Measurements from ENCODE around the gene ACKR3.

The ACKR3 gene

GRCh38 chr2:236569573-236569973 lies at the start of gene ACKR3:
Gene ACKR3 (plus strand): TSS chr2:236569825. CDS start chr2:236580466, 10,641 bp downstream.
- no peak for DNase-seq

- DNase-seq = no peak
These were observed 48.1 kb upstream of the ACKR3 start for GRCh38 chr2:236521556-236521955.

GRCh38 chr2:236523249-236523648 lies 46.4 kb upstream of the ACKR3 start:
- DNase-seq = no peak

DNA sequence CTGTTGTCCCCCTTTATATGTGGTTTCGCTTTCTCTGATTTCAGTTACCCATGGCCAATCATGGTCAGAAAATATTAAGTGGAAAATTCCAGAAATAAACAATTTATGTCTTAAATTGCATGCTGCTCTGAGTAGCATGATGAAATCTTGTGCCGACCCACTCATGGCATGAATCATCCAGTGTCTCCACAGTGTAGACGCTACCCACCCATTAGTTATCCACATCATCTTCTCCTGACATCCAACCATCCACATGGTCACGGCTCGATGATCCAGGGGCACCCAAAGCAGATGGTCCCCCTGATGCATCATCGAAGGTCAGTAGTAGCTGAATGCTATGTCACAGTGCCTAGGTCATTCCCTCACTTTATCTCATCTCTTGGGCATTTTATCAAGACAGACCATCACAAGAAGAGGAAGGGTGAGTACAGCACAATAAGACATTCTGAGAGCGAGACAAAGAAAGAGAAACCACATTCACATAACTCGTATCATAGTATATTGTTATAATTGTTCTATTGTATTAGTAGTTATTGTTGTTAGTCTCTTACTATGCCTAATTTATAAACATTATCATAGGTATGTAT lies 44.1 kb upstream of the ACKR3 start:
- no peak for DNase-seq

GRCh38 chr2:236526455-236527158 lies 43.0 kb upstream of the ACKR3 start:
- DNase-seq = no peak

DNA sequence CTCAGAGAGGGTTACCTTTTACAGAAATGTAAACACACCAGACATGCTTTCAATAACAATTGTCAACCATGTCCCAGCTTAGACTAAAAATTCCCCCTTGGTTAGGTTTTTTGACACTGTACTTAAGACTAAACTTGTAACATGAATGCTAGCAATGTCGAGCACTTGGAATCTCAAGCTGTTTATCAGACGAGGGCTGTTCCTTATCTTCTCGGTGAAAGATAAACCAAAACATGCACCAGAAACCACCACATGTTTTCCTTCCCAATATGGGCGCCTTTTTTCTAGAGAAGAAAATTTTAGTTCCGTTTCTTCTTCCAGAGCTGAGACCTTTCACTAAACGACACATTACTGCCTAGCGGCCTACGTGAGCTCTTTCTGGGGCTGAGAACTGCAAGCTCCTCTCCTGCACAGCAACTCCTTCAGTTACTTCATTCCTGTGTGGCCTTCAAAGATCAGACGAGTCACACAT lies 42.4 kb upstream of the ACKR3 start:
- DNase-seq = no peak

- DNase-seq = no peak
These were observed 40.0 kb upstream of the ACKR3 start for GRCh38 chr2:236529606-236530005.

- DNase-seq = no peak
These were observed 39.1 kb upstream of the ACKR3 start for GRCh38 chr2:236530512-236530911.

- no peak for DNase-seq
These were observed 38.4 kb upstream of the ACKR3 start for GRCh38 chr2:236531195-236531594.

- no peak for DNase-seq
These were observed 37.6 kb upstream of the ACKR3 start for GRCh38 chr2:236531996-236532395.

- no peak for DNase-seq
These were observed 36.3 kb upstream of the ACKR3 start for GRCh38 chr2:236533343-236533742.

GRCh38 chr2:236535024-236535423 lies 34.6 kb upstream of the ACKR3 start:
- no peak for DNase-seq

DNA sequence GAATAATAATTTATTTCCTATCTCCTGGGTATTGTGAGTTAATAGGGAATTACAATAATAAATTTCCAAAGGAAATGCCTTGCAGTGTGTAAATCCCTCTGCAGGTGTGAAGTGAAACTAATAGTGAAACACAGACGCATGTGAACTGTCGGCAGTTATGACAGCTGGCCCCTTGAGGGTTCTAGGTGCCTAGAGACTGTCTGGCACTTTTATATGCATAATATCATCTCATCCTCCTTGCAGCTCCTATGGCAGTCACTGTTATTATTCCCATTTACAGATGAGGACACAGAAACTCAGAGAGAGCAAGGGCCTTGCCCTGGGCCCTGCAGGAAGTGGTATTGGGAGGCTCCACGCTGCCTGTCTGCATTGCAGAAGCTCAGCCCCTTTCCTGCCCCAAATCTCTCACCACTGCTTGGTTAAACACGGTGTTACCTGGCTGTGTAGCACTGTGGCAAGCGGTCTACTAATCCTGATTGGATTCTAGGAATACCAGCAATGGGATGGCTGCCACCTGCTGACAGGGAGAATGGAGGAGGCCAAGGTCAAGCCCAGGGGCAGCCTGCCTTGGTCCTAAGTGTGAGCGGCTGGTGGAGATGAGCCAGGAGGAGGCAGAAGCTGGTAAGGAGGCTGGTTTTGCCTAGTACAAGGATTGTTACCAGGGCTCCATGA lies 32.8 kb upstream of the ACKR3 start:
- no peak for DNase-seq

DNA sequence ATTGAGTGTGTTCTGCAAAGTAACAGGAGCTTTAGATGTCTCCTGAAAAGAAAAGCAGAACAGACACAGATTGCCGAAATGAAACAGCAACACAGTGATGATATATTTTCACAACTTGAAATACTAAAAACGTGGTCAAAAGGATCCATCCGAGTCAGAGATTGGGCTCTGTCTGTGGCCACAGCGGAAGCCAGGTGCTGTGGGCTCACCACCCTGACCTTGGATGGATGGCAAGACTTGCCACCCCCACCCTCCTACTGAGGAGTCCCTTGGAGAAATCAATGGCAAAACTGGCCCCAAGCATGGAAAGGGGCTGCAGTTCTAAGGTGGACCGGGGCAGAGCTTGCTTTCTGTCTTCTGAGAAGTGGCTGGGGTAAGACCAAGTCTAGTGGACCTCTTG lies 31.4 kb upstream of the ACKR3 start:
- no peak for DNase-seq

DNA sequence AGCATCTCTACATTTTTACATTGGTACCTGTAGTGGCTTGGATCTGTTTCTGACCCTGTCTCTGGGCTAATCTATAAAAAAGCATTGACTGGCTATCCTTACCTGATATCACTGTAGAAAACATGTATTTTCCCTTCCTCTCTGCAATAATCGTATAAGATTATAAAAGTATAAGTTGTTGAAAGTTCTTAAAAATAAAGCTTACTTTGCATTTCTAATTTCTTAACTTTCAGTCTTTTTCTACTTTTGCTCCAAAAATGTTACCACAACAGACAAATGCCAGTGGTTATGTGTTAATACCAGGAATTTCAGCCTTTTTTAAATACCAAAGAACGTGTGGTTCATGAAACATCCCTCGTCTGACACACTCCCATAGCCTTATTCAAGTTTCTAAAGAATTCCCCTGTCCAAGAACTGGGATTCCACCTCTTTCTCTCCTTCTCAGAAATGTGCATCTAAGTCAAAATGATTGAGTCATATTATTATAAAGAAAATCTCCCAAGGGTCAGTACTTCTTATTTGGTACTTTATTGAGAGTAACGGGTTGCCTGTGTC lies 28.5 kb upstream of the ACKR3 start:
- no peak for DNase-seq

- no peak for DNase-seq
These were observed 25.3 kb upstream of the ACKR3 start for GRCh38 chr2:236544362-236544761.

DNA sequence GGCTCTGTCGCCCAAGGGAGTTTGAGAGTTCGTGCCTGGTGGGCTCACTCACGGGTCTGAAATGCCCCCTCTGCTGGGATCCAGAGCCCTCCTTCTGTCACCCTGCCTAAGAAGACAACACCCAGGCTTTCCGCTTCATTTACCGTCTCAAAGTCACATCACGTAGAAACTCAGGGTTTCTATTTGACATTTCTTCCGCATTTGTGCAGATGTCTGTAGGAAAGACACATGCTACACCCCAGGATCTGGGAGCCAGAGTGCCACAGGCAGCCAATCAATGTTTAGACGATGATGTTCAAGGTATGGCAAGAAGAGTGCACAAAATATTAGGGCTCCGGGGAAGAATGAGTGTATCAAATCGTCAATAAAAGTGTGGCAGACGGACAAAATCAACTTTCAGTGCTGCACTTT lies 24.4 kb upstream of the ACKR3 start:
- no peak for DNase-seq

GRCh38 chr2:236545814-236546480 lies 23.7 kb upstream of the ACKR3 start:
- no peak for DNase-seq

DNA sequence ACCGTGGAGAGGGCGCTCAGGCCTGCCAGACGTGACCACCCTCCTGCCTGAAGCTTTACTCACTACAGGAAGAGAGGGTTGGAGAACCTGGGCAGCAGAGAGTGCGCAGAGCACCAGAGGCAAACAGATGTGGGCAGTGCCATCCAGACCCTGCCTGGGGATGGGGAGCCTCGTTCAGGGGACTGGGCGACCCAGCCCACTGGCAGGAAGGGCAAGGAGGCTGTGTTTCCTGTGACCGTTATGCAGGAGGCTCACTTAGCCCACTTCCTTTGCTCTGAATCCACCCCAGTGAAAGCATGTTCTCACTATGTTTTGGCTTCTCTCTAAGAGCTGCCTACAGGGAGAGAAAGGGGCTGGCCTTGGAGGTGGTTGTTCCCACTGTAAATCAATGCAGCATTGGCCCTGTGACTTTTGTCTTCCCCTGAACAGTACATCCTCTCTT lies 23.0 kb upstream of the ACKR3 start:
- no peak for DNase-seq

DNA sequence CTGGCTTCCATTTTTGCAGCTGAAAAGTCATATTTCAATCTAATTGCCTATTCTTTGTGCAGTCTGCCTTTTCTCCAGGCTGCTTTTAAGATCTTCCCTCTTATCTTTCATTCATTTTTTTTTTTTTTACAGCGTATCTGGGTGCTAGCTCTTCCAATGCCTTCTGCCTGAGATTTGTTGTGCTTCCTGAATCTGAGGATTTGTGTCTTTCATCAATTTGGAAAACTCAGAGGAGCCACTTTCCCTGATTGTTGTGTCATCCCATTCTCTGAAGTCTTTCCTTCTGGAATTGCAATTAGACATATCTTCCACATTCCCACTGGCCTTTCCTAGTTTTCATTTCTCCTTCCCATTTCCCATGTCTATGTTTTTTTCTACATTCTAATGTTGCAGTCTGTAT lies 21.9 kb upstream of the ACKR3 start:
- DNase-seq = no peak

DNA sequence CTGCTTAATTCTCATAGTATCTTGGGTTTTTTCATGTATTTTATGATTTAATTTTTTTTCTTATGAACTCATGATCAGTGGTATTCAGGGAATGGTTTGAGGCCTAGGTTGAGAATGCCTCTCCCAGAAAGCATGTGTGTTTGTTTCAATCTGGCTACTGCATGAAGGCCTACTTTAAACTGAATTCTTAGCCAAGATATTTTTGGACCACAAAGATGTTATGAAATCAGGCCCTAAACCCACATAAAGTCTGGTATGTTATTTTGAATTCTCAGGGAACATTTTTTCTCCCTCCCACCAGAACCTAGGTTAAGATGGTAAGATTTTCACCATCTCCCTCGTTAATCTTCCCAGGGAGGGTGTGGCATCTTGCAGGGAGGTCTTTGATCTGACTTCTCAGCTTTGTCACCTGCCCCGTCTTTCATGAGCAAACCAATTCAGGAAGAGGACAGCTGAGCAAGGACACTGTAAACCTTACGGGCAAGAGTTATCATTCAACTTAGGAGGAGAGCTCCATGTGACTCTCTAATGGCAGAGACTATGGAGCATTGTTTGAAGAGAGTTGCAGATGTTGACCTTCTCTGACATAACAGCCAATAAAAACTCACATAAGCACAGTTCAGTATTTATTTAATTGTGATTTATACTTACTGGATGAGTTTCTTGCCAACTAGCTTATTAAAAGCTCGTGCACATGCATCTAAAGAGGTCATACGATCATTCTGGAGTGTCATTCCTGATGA lies 21.3 kb upstream of the ACKR3 start:
- DNase-seq = no peak

GRCh38 chr2:236549165-236549564 lies 20.5 kb upstream of the ACKR3 start:
- no peak for DNase-seq

- DNase-seq = no peak
These were observed 19.3 kb upstream of the ACKR3 start for GRCh38 chr2:236550290-236550689.
